Keratinocyte (primary cell): ENCODE measurements around the gene RXRA. TPM values are rescaled to one million over a fixed set of nuclear protein-coding genes. Genes with fewer than 3 reads are reported as not detected.

Experiments
- DNase-seq: peaks from one replicate; pipeline ENCODE4 v3.0.0-alpha.2; 2011; ENCODE audit warnings: low read depth, missing footprints, low spot score
- FAIRE-seq: peaks from 2 replicates; lab custom pipeline; 2011; peaks lifted over from hg19 to GRCh38; lab: Jason Lieb, UNC
- H2AFZ ChIP-seq: 2 replicates; pipeline ENCODE4 v1.6.0; 2012; ENCODE audit warnings: low read length, control low read depth, inconsistent platforms; ENCODE audit not compliant: control insufficient read depth
- H3K27ac ChIP-seq: 2 replicates; pipeline ENCODE4 v1.5.1; 2011; ENCODE audit warnings: low read length; ENCODE audit not compliant: control insufficient read depth, insufficient read depth
- H3K27me3 ChIP-seq: 3 replicates; pipeline ENCODE4 v1.6.0; 2011; ENCODE audit warnings: low read length; ENCODE audit not compliant: control insufficient read depth, insufficient read depth; ENCODE audit errors: extremely low read depth
- H3K36me3 ChIP-seq, 2 experiments: 2 replicates in 1 of 2; 3 replicates in 1 of 2; pipeline ENCODE4 v1.5.1; 2011; ENCODE audit warnings: low read length in 2 of 2, mild to moderate bottlenecking in 1 of 2; ENCODE audit not compliant: control insufficient read depth in 2 of 2, insufficient read depth in 2 of 2; ENCODE audit errors: extremely low read depth in 1 of 2
- H3K4me1 ChIP-seq: 3 replicates; pipeline ENCODE4 v1.5.1; 2011; ENCODE audit warnings: low read length; ENCODE audit not compliant: control insufficient read depth, insufficient read depth; ENCODE audit errors: extremely low read depth
- H3K4me2 ChIP-seq: 3 replicates; pipeline ENCODE4 v1.6.0; 2011; ENCODE audit warnings: low read depth, low read length; ENCODE audit not compliant: control insufficient read depth, insufficient read depth; ENCODE audit errors: extremely low read depth
- H3K4me3 ChIP-seq, 3 experiments: fragments of 200-600 bp in 1 of 3; sonication (generic) in 1 of 3; 2 replicates in 2 of 3; 3 replicates in 1 of 3; pipeline ENCODE4 v1.5.1; 2011 to 2016; ENCODE audit warnings: low read length in 3 of 3, mild to moderate bottlenecking in 3 of 3, control low read depth in 2 of 3, inconsistent platforms in 1 of 3, low read depth in 1 of 3, mixed read lengths in 1 of 3, mixed run types in 1 of 3, moderate library complexity in 1 of 3; ENCODE audit not compliant: control insufficient read depth in 2 of 3, insufficient read depth in 2 of 3; ENCODE audit errors: extremely low read depth in 1 of 3
- H3K79me2 ChIP-seq: 2 replicates; pipeline ENCODE4 v1.6.0; 2012; ENCODE audit warnings: low read length; ENCODE audit not compliant: control insufficient read depth, insufficient read depth
- H3K9ac ChIP-seq: 3 replicates; pipeline ENCODE4 v1.6.0; 2011; ENCODE audit warnings: low read length; ENCODE audit not compliant: control insufficient read depth, insufficient read depth; ENCODE audit errors: extremely low read depth
- H3K9me1 ChIP-seq: 3 replicates; pipeline ENCODE4 v1.6.0; 2011; ENCODE audit warnings: low read length; ENCODE audit not compliant: control insufficient read depth, insufficient read depth; ENCODE audit errors: extremely low read depth
- H3K9me3 ChIP-seq: 2 replicates; pipeline ENCODE4 v1.5.1; 2012; ENCODE audit warnings: low read depth, low read length; ENCODE audit not compliant: control insufficient read depth
- H4K20me1 ChIP-seq: 3 replicates; pipeline ENCODE4 v1.6.0; 2011; ENCODE audit warnings: low read length; ENCODE audit not compliant: control insufficient read depth, insufficient read depth; ENCODE audit errors: extremely low read depth
- CTCF ChIP-seq, 3 experiments: IDR thresholded peaks in 1 of 3; conservative IDR thresholded peaks in 1 of 3; optimal IDR thresholded peaks in 1 of 3; 2 replicates in 2 of 3; 3 replicates in 1 of 3; pipeline versions ENCODE3 to v1.5.1; 2011; ENCODE audit warnings: low read length in 3 of 3, mild to moderate bottlenecking in 3 of 3, moderate library complexity in 2 of 3, control low read depth in 1 of 3, inconsistent platforms in 1 of 3; ENCODE audit not compliant: insufficient read depth in 2 of 3; ENCODE audit errors: extremely low read depth in 1 of 3
- EZH2 ChIP-seq: IDR thresholded peaks from one replicate; pipeline ENCODE4 v1.6.1; 2012; ENCODE audit warnings: inconsistent platforms, mild to moderate bottlenecking, low read length, moderate library complexity
- dilution Hi-C: fragments of 300-500 bp; cut with MboI; formaldehyde crosslinking; loops from one replicate; pipeline ENCODE4 v1.7.0; 2020; ENCODE audit warnings: low sequenced_read_pairs; ENCODE audit not compliant: extremely low pct_ligation_motif_present
- polyA plus RNA-seq, 5 experiments: library from polyadenylated mRNA; depleted of rRNA in 3 of 5; stranded (reverse) in 3 of 5; stranded (forward) in 1 of 5; unstranded in 1 of 5; fragments of >200 nt; gene quantifications; 1 replicate in 1 of 5; 2 replicates in 3 of 5; 3 replicates in 1 of 5; pipeline versions ENCODE4 v1.2.1 to v1.2.3, GENCODE V29; 2011 to 2012; ENCODE audit warnings: missing spikeins in 2 of 5, low read depth in 1 of 5, low replicate concordance in 1 of 5

RXRA gene
- polyA plus RNA-seq, 1 donor (not counting 4 experiments of a cell fraction or from before 2014, with no cell fraction given), result 9.7 TPM

GRCh38 chr9:134345737-134346136 is 19.5 kb downstream of the RXRA start:
- no peak overlapping the region for H3K27ac ChIP-seq
- no peak for TF ChIP-seq EZH2
- no peak for TF ChIP-seq CTCF (optimal IDR thresholded peaks at IDR 0.05 in 1 of 3, IDR thresholded peaks at IDR 0.05 in 1 of 3, conservative IDR thresholded peaks at IDR 0.05 in 1 of 3; ENCODE audit: extremely low read depth in 1 of 3, insufficient read depth in 2 of 3, low read length in 3 of 3)
- peaks cover 5% of the 10 kb centered on the region for H3K9me1 ChIP-seq
- H3K9me3 ChIP-seq, result no peaks in the 10 kb centered on the region
- no peak overlapping the region for H2AFZ ChIP-seq
- FAIRE-seq, result no peak
- dilution Hi-C loops, result no loop called here
- H3K4me2 ChIP-seq, result no peak overlapping the region
- peaks cover 24% of the 10 kb centered on the region for H3K4me1 ChIP-seq
- peaks cover 0 to 4% of the 10 kb centered on the region in 2 experiments for H3K36me3 ChIP-seq
- no peak overlapping the region for H3K4me3 ChIP-seq
- no peak for DNase-seq
- peaks cover 95% of the 10 kb centered on the region for H3K79me2 ChIP-seq
- H3K27me3 ChIP-seq, result no peaks in the 10 kb centered on the region
- H4K20me1 ChIP-seq, result peaks cover 21% of the 10 kb centered on the region
- H3K9ac ChIP-seq, result no peak overlapping the region

DNA sequence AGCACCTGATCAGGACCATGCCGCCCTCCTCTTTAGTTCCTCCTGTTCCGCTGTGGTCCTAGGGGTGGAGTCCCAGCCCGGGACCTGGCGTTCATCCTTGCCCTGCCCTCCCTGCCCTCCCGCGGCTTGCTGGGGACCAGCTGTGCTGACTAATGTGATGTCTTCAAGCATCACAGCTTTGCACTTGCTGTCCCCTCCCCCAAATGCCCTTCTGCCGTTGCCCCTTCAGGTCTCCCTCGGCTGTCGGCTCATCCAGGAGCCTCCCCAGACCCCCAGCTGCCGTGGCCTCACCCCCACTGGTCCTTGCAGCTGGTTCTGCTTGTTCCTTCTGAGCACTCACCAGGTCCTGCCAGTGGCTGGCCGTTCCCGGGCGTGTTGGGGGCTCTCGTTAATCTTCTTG is 19.9 kb downstream of the RXRA start:
- Histone ChIP-seq H3K9me1 (peaks cover 3% of the 10 kb centered on the region), H3K4me3 (no peak overlapping the region), H3K9ac (no peak overlapping the region), H3K4me2 (no peak overlapping the region), H3K79me2 (peaks cover 94% of the 10 kb centered on the region), H3K27me3 (no peaks in the 10 kb centered on the region), H3K4me1 (peaks cover 24% of the 10 kb centered on the region), H3K36me3 (peaks cover 0 to 4% of the 10 kb centered on the region in 2 experiments), H3K9me3 (no peaks in the 10 kb centered on the region), H3K27ac (no peak overlapping the region), H4K20me1 (peaks cover 21% of the 10 kb centered on the region), H2AFZ (no peak overlapping the region)
- DNase-seq, result no peak
- FAIRE-seq, result no peak
- TF ChIP-seq CTCF (optimal IDR thresholded peaks at IDR 0.05 in 1 of 3, IDR thresholded peaks at IDR 0.05 in 1 of 3, conservative IDR thresholded peaks at IDR 0.05 in 1 of 3; ENCODE audit: extremely low read depth in 1 of 3, insufficient read depth in 2 of 3, low read length in 3 of 3) (no peak), EZH2 (no peak)
- dilution Hi-C loops, result no loop called here
